Measurements from ENCODE around the gene KAT2A.

Gene KAT2A

GRCh38 chr17:42094375-42095069, 26.6 kb downstream of the KAT2A start:
- no peak for DNase-seq (ENCODE audit: low read depth)

- no peak for DNase-seq (ENCODE audit: low read depth)
Observed at GRCh38 chr17:42092939-42093338, 28.2 kb downstream of the KAT2A start.

DNA sequence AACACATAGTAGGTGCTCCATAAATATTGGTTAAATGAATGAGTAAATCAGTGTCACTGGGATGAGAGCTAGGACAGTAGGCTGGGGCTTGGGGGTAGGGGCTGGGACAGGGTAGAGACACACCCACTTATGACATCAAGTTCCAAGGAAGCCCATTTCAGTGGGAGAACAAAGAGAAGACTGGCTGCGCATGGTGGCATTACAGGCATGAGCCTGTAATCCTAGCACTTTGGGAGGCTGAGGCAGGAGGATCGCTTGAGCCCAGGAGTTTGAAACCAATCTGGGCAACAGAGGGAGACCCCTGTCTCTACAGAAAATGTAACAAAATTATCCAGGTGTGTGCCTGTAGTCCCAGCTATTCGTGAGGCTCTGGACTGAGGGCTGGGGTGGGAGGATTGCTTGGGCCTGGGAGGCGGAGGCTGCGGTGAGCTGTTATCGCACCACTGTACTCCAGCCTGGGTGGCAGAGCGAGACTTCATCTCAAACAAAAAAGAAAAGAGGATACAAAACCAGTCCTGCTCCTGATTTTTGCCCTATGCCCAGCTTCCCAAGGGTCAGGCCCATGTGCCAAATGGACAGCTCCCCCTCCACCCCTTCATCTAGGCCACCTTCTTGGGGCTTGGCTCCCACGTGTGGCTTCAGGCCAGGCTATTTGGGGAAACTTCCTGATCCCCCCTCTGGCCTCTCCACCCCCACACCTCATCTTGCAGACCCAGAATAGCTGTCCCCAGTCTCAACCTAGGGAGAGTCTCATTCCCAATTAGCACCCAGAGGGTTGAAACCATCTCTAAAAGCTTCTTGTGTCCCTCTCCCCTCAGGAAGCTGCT, 30.0 kb downstream of the KAT2A start:
- no peak for DNase-seq (ENCODE audit: low read depth)

DNA sequence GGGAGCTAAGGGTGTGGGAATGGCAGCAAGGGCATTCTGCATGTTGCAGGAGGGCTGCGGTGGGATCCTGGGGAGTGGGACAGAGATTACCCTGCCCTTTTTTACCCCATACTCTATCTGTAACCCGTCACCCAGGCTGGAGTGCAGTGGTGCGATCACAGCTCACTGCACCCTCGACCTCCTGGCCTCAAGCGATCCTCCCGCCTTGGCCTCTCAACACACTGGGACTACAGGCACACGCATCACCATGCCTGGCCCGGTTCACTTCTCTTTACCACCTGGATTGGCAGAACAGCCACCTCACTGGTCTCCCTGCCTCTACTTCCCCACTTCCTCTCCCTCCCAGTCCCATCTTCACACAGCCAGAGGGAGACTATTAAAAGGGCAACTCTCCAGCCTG, 32.4 kb downstream of the KAT2A start:
- no peak for DNase-seq (ENCODE audit: low read depth)

- DNase-seq (ENCODE audit: low read depth) = no peak
Observed at GRCh38 chr17:42087736-42088705, 33.1 kb downstream of the KAT2A start.

GRCh38 chr17:42087042-42087701, 34.0 kb downstream of the KAT2A start:
- DNase-seq (ENCODE audit: low read depth) = no peak

- DNase-seq (ENCODE audit: low read depth) = no peak
Observed at GRCh38 chr17:42081516-42082129, 39.5 kb downstream of the KAT2A start.

- DNase-seq (ENCODE audit: low read depth) = no peak
Observed at GRCh38 chr17:42079541-42079940, 41.6 kb downstream of the KAT2A start.

DNA sequence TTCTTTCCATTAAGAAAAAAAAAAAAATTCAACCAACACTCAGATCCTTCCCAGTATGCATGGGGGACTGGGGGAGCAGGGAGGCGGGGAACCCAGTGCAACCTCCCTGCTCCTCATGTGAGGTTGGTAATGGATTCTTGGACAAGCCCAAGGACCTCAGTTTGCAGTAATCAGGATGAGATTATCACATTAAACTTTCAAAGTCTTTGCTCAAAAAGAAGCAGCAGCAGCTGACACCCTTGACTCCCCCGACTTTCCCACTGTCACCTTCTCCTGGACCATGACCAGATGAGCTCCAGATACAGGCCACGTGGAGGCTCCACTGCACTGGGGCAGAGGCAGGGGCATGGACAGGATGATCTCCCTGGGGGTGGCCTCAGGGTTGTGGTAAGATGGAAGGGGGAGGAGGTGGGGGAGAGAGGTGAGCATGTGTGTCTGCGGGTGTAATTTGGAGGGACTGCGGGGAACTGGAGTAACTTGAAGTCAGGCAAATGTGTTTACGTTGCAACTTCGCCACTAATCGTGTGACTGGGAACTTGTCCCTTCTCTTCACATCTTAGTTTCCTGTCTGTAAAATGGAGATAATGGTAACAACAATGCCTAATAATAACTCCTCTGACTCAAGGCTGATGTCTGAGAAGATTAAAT, 42.6 kb downstream of the KAT2A start:
- DNase-seq (ENCODE audit: low read depth) = no peak

GRCh38 chr17:42077755-42078154, 43.4 kb downstream of the KAT2A start:
- DNase-seq (ENCODE audit: low read depth) = no peak

- no peak for DNase-seq (ENCODE audit: low read depth)
Observed at GRCh38 chr17:42076797-42077559, 44.2 kb downstream of the KAT2A start.

DNA sequence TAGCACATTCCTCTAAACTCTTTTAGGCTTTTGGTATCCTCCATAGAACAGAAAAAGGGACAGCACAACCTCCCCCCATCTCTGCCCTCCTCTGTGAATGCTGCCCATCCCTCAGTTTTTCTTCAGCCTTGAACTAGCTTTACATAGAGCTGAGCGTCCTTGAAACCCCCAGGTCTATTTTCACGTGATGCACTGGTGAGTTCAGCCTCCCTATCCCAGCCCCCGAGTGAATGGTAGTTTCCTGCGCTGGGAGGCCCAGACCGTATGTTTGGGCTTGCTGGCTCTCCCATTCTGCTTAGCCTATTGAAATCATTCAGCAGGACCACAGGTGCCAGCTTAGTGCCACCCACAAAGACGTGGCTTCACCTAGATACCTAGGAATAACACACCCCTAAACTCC, 45.4 kb downstream of the KAT2A start:
- DNase-seq (ENCODE audit: low read depth) = no peak

- DNase-seq (ENCODE audit: low read depth) = no peak
Observed at GRCh38 chr17:42072323-42073187, 48.6 kb downstream of the KAT2A start.

- no peak for DNase-seq (ENCODE audit: low read depth)
Observed at GRCh38 chr17:42071810-42072209, 49.4 kb downstream of the KAT2A start.

GRCh38 chr17:42068979-42069378, 52.2 kb downstream of the KAT2A start:
- DNase-seq (ENCODE audit: low read depth) = no peak

DNA sequence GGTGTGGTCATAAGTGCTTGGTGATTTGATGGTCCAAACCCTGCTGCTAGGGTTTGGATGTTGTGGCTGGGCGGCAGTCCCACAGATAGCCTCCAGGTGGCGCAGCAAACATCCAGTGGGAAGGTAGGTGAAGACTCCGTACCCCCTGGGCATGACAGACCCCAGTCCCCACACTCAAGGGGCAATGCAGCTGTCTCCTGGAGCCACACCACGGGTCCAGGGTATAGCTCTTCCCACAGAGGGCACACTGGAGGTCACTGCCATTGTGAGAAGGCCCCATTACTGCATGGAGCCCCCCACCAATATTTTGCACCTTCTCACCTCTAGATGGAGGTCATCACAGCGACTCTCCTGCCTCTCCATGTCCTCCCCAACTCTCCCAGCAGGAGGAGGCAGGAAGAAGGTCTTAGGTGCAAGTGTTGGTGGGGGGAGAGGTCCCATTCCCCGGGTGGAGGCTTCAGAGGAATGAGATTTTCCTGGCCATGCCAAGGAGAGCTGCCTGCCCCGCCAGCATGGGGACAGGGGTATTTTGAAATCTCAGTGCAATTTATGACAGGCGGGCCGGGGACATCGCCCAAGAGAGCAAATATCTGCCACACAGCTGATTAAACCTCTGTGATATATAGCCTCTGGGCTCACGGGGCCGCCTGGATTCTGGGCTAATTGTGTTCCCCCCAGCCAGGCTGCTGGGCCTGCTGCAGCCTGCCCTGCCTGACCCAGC, 53.6 kb downstream of the KAT2A start:
- no peak for DNase-seq (ENCODE audit: low read depth)

- DNase-seq (ENCODE audit: low read depth) = no peak
Observed at GRCh38 chr17:42065201-42065600, 56.0 kb downstream of the KAT2A start.
